ENCODE measurements around the gene BPIFB4.

The BPIFB4 gene

DNA sequence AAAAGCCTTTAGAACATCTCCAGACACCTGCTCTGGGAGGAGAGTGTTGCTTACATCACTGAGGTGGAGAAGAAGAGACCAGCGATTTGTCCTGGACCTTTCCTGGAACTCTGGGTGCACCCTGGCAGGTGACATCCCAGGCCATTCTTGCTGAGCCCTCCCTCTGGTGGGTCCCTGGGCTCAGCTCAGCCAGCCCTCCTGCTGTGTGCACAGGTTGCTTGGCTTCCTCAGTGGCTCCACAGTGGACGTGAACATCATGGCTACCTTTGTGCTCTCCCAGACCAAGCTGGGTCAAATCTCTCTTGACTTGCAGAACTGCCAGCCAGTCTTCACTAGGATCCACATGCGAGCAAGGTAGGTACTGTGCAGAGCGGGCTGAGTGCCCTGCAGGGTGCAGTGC lies 68.6 kb downstream of the BPIFB4 start:
- H3K27ac ChIP-seq (ENCODE audit: insufficient read depth, low read length, poor library complexity, severe bottlenecking), result no peak overlapping the region
- H3K36me3 ChIP-seq (ENCODE audit: control insufficient read depth, insufficient read depth, low read length), result no peaks in the 10 kb centered on the region
- H3K4me1 ChIP-seq (ENCODE audit: control insufficient read depth, insufficient read depth, low read length, poor library complexity, severe bottlenecking), result no peaks in the 10 kb centered on the region
- no peak for DNase-seq
- peaks cover 5% of the 10 kb centered on the region for H3K27me3 ChIP-seq (replicated peaks; ENCODE audit: control insufficient read depth, insufficient read depth, low read length, poor library complexity, severe bottlenecking)
- no peaks in the 10 kb centered on the region for H3K9me3 ChIP-seq (ENCODE audit: control insufficient read depth, low read length)
- no peak overlapping the region for H3K4me3 ChIP-seq (ENCODE audit: insufficient read depth, low read depth, low read length, poor library complexity, severe bottlenecking)

DNA sequence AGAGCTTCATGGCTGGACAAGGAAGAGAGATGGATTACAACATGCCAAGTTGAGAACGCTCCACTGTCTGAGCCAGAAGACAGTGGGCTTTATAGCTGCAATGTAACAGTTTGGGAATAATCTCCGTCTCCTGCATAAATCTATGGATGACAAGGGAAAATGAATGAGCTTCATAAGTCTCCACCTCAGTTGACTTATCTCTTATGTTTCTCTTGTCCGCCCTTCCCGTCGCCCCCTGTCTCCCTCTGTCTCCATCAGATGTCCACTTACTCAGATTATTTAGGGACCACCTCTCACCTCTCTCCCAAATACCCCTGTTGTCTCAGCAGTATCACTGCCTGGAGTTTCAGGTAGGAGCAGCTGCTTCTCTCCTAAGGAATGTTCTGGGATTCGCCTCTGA lies 74.8 kb downstream of the BPIFB4 start:
- Histone ChIP-seq H3K4me3 (ENCODE audit: insufficient read depth, low read depth, low read length, poor library complexity, severe bottlenecking) (no peak overlapping the region), H3K27me3 (replicated peaks; ENCODE audit: control insufficient read depth, insufficient read depth, low read length, poor library complexity, severe bottlenecking) (no peaks in the 10 kb centered on the region), H3K36me3 (ENCODE audit: control insufficient read depth, insufficient read depth, low read length) (no peaks in the 10 kb centered on the region), H3K9me3 (ENCODE audit: control insufficient read depth, low read length) (no peaks in the 10 kb centered on the region), H3K4me1 (ENCODE audit: control insufficient read depth, insufficient read depth, low read length, poor library complexity, severe bottlenecking) (no peaks in the 10 kb centered on the region), H3K27ac (ENCODE audit: insufficient read depth, low read length, poor library complexity, severe bottlenecking) (no peak overlapping the region)
- no peak for DNase-seq

DNA sequence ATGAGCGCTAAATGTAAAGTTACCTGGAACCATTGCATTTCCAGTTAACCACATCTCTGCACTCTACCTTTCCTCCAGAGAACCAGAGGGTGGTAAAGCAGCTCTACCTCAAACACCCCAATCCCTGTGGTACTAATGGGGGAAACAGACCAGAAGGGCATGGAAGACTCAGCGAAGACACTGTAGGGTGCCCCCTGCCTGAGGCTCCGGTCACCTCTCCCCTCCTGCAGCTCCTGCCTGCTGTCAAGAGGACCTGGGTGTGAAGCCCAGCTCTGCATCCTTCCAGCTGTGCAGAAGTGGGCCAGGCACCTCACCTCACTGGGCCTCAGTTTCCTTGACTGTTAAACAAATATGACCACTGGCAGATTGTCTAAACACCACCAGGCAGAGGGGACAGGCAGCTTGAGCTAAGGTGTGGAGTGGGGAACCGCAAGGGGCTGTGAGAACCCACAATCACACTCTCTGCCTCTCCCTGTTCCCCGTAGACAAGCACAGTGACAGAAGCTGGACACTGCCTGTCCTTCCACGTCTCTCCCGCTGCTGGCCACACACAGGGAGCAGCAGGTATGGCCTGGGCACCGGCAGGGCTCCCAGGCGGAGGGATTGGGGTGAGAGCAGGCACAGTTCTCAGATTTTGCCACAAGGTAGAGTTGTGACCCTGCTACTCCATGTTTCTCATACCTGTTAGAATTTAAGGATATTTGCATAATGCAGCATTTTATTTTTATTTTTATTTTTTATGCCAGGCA lies 79.4 kb downstream of the BPIFB4 start:
- H3K27me3 ChIP-seq (replicated peaks; ENCODE audit: control insufficient read depth, insufficient read depth, low read length, poor library complexity, severe bottlenecking), result no peaks in the 10 kb centered on the region
- DNase-seq, result no peak
- no peaks in the 10 kb centered on the region for H3K36me3 ChIP-seq (ENCODE audit: control insufficient read depth, insufficient read depth, low read length)
- H3K4me1 ChIP-seq (ENCODE audit: control insufficient read depth, insufficient read depth, low read length, poor library complexity, severe bottlenecking), result no peaks in the 10 kb centered on the region
- no peak overlapping the region for H3K4me3 ChIP-seq (ENCODE audit: insufficient read depth, low read depth, low read length, poor library complexity, severe bottlenecking)
- H3K27ac ChIP-seq (ENCODE audit: insufficient read depth, low read length, poor library complexity, severe bottlenecking), result no peak overlapping the region
- H3K9me3 ChIP-seq (ENCODE audit: control insufficient read depth, low read length), result no peaks in the 10 kb centered on the region

DNA sequence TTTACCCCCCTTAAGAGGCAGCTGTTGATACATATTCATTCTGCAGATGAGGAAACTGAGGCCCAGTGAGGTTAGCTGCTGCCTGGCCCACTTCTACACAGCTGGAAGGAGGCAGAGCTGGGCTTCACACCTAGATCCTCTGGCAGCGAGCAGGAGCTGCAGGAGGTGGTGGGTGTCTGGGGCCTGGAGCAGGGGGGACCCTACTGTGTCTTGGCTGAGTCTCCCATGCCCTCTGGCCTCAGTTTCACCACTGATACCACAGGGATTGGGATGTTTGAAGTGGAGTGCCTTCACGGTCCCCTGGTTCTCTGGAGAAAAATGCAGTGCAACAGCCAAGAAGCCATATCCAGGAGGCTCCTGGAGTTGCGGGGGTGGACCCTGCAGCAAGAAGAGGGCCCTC lies 80.3 kb downstream of the BPIFB4 start:
- H3K4me1 ChIP-seq (ENCODE audit: control insufficient read depth, insufficient read depth, low read length, poor library complexity, severe bottlenecking), result no peaks in the 10 kb centered on the region
- no peak for DNase-seq
- H3K36me3 ChIP-seq (ENCODE audit: control insufficient read depth, insufficient read depth, low read length), result no peaks in the 10 kb centered on the region
- H3K27ac ChIP-seq (ENCODE audit: insufficient read depth, low read length, poor library complexity, severe bottlenecking), result no peak overlapping the region
- H3K9me3 ChIP-seq (ENCODE audit: control insufficient read depth, low read length), result no peaks in the 10 kb centered on the region
- H3K4me3 ChIP-seq (ENCODE audit: insufficient read depth, low read depth, low read length, poor library complexity, severe bottlenecking), result no peak overlapping the region
- no peaks in the 10 kb centered on the region for H3K27me3 ChIP-seq (replicated peaks; ENCODE audit: control insufficient read depth, insufficient read depth, low read length, poor library complexity, severe bottlenecking)

DNA sequence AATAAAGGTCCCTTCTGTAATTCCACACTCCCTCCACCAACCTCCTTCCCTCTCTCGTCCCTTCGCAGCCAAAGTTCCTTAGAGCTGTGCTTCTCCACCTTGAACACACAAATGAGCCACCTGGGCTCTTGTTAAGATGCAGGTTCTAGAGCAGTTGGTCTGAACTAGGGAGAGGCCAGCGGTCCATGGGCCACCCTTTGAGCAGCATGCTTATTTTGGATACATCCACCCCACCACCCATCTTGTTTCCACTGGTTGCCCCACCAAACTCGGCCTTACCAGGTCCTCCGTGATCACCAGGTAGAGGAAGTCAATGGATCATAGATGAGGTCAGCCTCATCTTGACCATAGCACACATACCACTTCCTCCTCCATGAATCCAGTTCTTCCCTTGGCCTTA lies 81.2 kb downstream of the BPIFB4 start:
- Histone ChIP-seq H3K4me3 (ENCODE audit: insufficient read depth, low read depth, low read length, poor library complexity, severe bottlenecking) (no peak overlapping the region), H3K27ac (ENCODE audit: insufficient read depth, low read length, poor library complexity, severe bottlenecking) (no peak overlapping the region), H3K27me3 (replicated peaks; ENCODE audit: control insufficient read depth, insufficient read depth, low read length, poor library complexity, severe bottlenecking) (no peaks in the 10 kb centered on the region), H3K36me3 (ENCODE audit: control insufficient read depth, insufficient read depth, low read length) (no peaks in the 10 kb centered on the region), H3K4me1 (ENCODE audit: control insufficient read depth, insufficient read depth, low read length, poor library complexity, severe bottlenecking) (no peaks in the 10 kb centered on the region), H3K9me3 (ENCODE audit: control insufficient read depth, low read length) (no peaks in the 10 kb centered on the region)
- no peak for DNase-seq
